ENCODE data around the gene FAM221B.

GRCh38 chr9:35818341-35818740 is 10.2 kb downstream of the FAM221B start:
- TF ChIP-seq CTCF (IDR thresholded peaks at IDR 0.05): no peak
- TF ChIP-seq POLR2AphosphoS5 (IDR thresholded peaks at IDR 0.05): no peak
- TF ChIP-seq POLR2A (IDR thresholded peaks at IDR 0.05): no peak
